Adrenal gland (tissue), 12 donors: ENCODE results near the gene TSPAN3. TPM values are rescaled to one million over a fixed set of nuclear protein-coding genes. Genes with fewer than 3 reads are reported as not detected.
A peak's percentile ranks its signal among the peaks of the same experiment; 100 is the strongest.

Experiments used
- DNase-seq, 7 donors: peaks; one replicate each; pipeline ENCODE4 v3.0.0-alpha.2; 2019 to 2020
- H3K27ac ChIP-seq, 5 donors: fragments of 200-600 bp; sonication (generic) in 4 of 5; 1 replicate in 3 of 5; 2 replicates in 2 of 5; pipeline versions ENCODE4 v1.5.1 to v1.8.0; 2016 to 2020; ENCODE audit warnings: mild to moderate bottlenecking in 1 of 5
- H3K27me3 ChIP-seq: fragments of 200-600 bp; 2 replicates; pipeline ENCODE4 v1.8.0; 2021
- H3K36me3 ChIP-seq, 2 donors: fragments of 200-600 bp; replicated peaks in 1 of 2; 1 replicate in 1 of 2; 2 replicates in 1 of 2; pipeline versions ENCODE4 v1.5.1 to v1.8.0; 2018 to 2022
- H3K4me1 ChIP-seq, 2 donors: fragments of 200-600 bp; replicated peaks in 1 of 2; 1 replicate in 1 of 2; 2 replicates in 1 of 2; pipeline versions ENCODE4 v1.5.1 to v1.8.0; 2018 to 2021
- H3K4me3 ChIP-seq, 4 donors: fragments of 200-600 bp; sonication (generic) in 3 of 4; one replicate each; pipeline ENCODE4 v1.5.1; 2016 to 2018
- H3K9me3 ChIP-seq, 3 donors: fragments of 200-600 bp; sonication (generic) in 1 of 3; replicated peaks in 1 of 3; 1 replicate in 2 of 3; 2 replicates in 1 of 3; pipeline versions ENCODE4 v1.5.1 to v1.8.0; 2016 to 2021
- POLR2A ChIP-seq, 2 donors: fragments of 450-650 bp; IDR thresholded peaks; one replicate each; pipeline ENCODE4 v1.6.1; 2017; ENCODE audit warnings: antibody characterized with exemption in 2 of 2, mild to moderate bottlenecking in 2 of 2, moderate library complexity in 1 of 2
- WGBS, 4 donors: extraction: QIAGEN DNeasy Blood & Tissue Kit in 2 of 4; methylation state at CpG; one replicate each; pipeline versions ENCODE4 v1.1.5 to v1.1.7; 2013 to 2017; 5-methylcytosine and 5-hydroxymethylcytosine counted together
- intact Hi-C, 2 donors: fragments of 100-400 bp; cut with DNase I; formaldehyde crosslinking; loops; one replicate each; pipeline versions ENCODE4 v1.14.1 to v1.15.0; 2022 to 2023
- polyA plus RNA-seq, 3 donors: library from polyadenylated mRNA; stranded (reverse); fragments of 200-250 nt in 2 of 3; fragments of 350-450 nt in 1 of 3; fragmentation: Illumina TruSeq in 1 of 3; extraction: RNeasy Lipid Tissue Mini Kit (QIAGEN cat#74804) in 1 of 3; gene quantifications; one replicate each; pipeline ENCODE4 v1.2.3, GENCODE V29; 2013 to 2014
- total RNA-seq, 9 donors: library from RNA; depleted of rRNA in 4 of 9; stranded (reverse); fragments of >200 nt in 4 of 9; fragments of 120-200 nt in 1 of 9; fragmentation: NEBNext Ultra II Directional in 1 of 9; extraction: Animal tissue kit (Norgen Biotek cat#: 25700) in 1 of 9; gene quantifications; one replicate each; pipeline versions ENCODE4 v1.1.0 to v1.2.4, GENCODE V29; 2013 to 2023
- TF ChIP-seq, protein P1 (sequence below), 6 experiments: fragments of 450-650 bp in 4 of 6; fragments of 200-600 bp in 2 of 6; sonication (generic) in 1 of 6; IDR thresholded peaks; 1 replicate in 5 of 6; 2 replicates in 1 of 6; pipeline versions ENCODE4 v1.5.1 to v1.8.0; 2016 to 2021; ENCODE audit warnings: antibody characterized with exemption in 6 of 6, mild to moderate bottlenecking in 2 of 6, moderate library complexity in 1 of 6
- donor health status: healthy with polysubstance abuse.
- donor health status: Bipolar disorder and iron deficiency.
- donor health status: DM: yes; HTN: yes; CAD: no.
- donor health status: DM: no; HTN: no; CAD: no.
- donor health status: DM: no; HTN: no; CAD: no.
- donor health status: DM: yes; HTN: yes; CAD: no.

Gene TSPAN3
- total and polyA plus RNA-seq, 12 donors, result 129 to 464 (median 229) TPM

- TF ChIP-seq, protein P1, sequence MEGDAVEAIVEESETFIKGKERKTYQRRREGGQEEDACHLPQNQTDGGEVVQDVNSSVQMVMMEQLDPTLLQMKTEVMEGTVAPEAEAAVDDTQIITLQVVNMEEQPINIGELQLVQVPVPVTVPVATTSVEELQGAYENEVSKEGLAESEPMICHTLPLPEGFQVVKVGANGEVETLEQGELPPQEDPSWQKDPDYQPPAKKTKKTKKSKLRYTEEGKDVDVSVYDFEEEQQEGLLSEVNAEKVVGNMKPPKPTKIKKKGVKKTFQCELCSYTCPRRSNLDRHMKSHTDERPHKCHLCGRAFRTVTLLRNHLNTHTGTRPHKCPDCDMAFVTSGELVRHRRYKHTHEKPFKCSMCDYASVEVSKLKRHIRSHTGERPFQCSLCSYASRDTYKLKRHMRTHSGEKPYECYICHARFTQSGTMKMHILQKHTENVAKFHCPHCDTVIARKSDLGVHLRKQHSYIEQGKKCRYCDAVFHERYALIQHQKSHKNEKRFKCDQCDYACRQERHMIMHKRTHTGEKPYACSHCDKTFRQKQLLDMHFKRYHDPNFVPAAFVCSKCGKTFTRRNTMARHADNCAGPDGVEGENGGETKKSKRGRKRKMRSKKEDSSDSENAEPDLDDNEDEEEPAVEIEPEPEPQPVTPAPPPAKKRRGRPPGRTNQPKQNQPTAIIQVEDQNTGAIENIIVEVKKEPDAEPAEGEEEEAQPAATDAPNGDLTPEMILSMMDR (IDR thresholded peaks at IDR 0.05), result no peak
- TF ChIP-seq POLR2A (IDR thresholded peaks at IDR 0.05), result no peak
- Histone ChIP-seq H3K4me1 (peaks cover 5 to 13% of the 10 kb centered on the region in 2 donors), H3K9me3 (no peaks in the 10 kb centered on the region), H3K27ac (peak overlapping the region in 1 of 5 donors; percentile 2), H3K27me3 (no peaks in the 10 kb centered on the region), H3K4me3 (peak overlapping the region in 2 of 4 donors; percentile 13 to 44), H3K36me3 (no peaks in the 10 kb centered on the region)
- intact Hi-C loops, result loop anchor here in 1 of 2 donors (10.0 kb wide), 1 partner anchor 517 kb away; no protein-coding TSS in a partner anchor
- peak; percentile 33 to 54 (median 49) for DNase-seq
- WGBS, 4 donors, result 0 to 48% (median 29%) methylated on average over 9 to 45 of the region's 45 CpGs
Observed at GRCh38 chr15:77027697-77028450, 43.0 kb downstream of the TSPAN3 start.

DNA sequence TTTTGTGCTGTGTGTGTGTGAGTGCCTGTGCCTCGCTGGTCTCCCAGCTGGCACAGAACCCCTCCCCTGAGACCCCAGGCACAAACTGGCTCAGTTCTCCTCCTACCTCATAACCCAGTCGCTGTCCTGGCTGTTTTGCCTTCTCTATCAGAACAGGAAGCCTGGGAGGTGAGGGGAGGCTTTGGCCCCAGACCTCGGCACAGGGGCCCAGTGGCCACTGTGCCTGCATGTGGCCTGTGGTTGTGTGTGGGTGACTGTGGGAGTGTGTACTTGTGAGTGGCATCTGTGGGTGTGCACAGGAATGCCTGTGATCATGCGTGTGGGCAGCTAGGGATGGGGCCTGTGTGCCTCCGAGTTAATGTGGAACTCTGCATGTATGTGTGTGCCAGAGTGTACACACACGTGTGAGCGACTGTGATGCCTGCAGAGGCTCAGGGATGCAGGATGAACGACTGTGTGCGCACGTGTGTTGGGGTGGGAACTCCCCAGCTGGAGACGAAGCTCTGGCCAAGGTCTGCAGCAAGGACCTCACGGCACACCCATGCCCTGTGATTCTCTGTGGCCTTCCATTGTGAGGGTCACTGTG, 43.7 kb downstream of the TSPAN3 start:
- no peak for TF ChIP-seq POLR2A (IDR thresholded peaks at IDR 0.05)
- TF ChIP-seq, protein P1 (IDR thresholded peaks at IDR 0.05), result no peak
- no peaks in the 10 kb centered on the region for H3K9me3 ChIP-seq
- 69 to 85% (median 76%) methylated on average over 7 to 12 of the region's 12 CpGs for WGBS, 4 donors
- no peak overlapping the region for H3K27ac ChIP-seq
- peak in 2 of 7 donors; percentile 8 to 49 for DNase-seq
- H3K4me1 ChIP-seq, result peaks cover 5 to 13% of the 10 kb centered on the region in 2 donors
- intact Hi-C loops, result loop anchor here in 1 of 2 donors (10.0 kb wide), 1 partner anchor 518 kb away; no protein-coding TSS in a partner anchor
- no peaks in the 10 kb centered on the region for H3K27me3 ChIP-seq
- H3K4me3 ChIP-seq, result no peak overlapping the region
- H3K36me3 ChIP-seq, result no peaks in the 10 kb centered on the region

DNA sequence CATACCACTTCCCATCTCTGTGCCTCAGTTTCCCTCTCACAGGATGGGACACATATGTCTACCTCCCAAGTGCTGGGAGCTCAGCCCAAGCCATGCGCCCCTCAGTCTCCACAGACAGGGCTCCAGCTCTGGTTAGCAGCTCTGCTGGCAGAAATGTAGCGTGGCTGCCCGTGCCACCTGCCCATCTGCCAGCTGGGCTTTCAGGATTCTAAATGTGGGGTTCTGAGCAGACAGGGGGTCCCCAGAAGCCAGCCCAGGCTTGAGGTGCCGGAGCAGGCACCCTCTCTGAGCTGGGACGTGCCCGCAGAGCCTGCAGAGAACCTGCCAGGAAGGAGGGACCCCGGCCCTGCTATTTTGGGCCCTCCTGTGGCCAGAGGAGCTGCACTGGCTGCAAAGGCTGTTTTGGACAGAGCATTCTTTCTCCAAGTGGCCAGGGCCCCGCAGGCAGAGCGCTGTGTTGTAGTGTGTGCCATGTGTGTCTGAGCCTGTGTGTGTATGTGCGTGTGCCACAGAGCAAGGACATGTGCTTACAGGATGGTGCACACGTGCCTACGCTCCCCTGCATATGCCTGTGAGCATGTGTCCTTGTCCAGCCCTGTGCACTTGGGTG, 44.3 kb downstream of the TSPAN3 start:
- H3K36me3 ChIP-seq, result no peaks in the 10 kb centered on the region
- no peaks in the 10 kb centered on the region for H3K27me3 ChIP-seq
- TF ChIP-seq, protein P1 (IDR thresholded peaks at IDR 0.05), result no peak
- TF ChIP-seq POLR2A (IDR thresholded peaks at IDR 0.05), result no peak
- WGBS, 4 donors, result 86 to 93% (median 90%) methylated on average over 6 to 12 of the region's 12 CpGs
- no peak overlapping the region for H3K4me3 ChIP-seq
- peak in 6 of 7 donors; percentile 7 to 43 (median 12) for DNase-seq
- peaks cover 5 to 13% of the 10 kb centered on the region in 2 donors for H3K4me1 ChIP-seq
- intact Hi-C loops, result loop anchor here in 1 of 2 donors (10.0 kb wide), 1 partner anchor 518 kb away; no protein-coding TSS in a partner anchor
- H3K27ac ChIP-seq, result no peak overlapping the region
- H3K9me3 ChIP-seq, result no peaks in the 10 kb centered on the region

DNA sequence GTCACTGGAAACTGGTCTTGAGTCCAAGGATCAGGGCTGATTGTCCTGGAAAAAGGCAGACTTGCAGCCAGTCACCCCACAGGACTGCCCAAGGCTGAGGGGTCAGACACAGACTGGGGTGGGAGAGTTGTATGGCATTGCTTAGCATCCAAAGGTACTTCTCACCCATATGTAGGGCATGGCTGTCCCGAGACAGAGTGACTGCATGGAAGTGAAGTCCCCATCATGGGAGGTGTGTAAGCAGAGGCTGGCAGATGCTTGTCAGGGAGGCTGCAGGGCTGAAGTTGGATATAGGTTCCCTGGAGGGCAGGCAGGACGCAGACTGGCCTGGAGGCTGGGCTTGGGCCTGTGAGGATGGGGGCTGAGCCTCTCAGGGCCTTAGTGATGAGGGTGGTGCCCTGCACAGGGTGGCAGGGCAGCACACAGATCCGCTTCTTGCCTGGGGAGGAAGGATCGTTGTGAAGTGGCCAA, 44.9 kb downstream of the TSPAN3 start:
- Histone ChIP-seq H3K9me3 (no peaks in the 10 kb centered on the region), H3K27ac (no peak overlapping the region), H3K4me3 (no peak overlapping the region), H3K4me1 (peaks cover 5 to 13% of the 10 kb centered on the region in 2 donors), H3K27me3 (no peaks in the 10 kb centered on the region), H3K36me3 (no peaks in the 10 kb centered on the region)
- peak in 6 of 7 donors; percentile 3 to 35 (median 12) for DNase-seq
- 88 to 100% (median 93%) methylated on average over 3 to 4 of the region's 4 CpGs for WGBS, 4 donors
- intact Hi-C loops, result loop anchor here in 1 of 2 donors (10.0 kb wide), 1 partner anchor 519 kb away; no protein-coding TSS in a partner anchor
- TF ChIP-seq, protein P1 (IDR thresholded peaks at IDR 0.05), result no peak
- TF ChIP-seq POLR2A (IDR thresholded peaks at IDR 0.05), result no peak
